ENCODE results near the gene GATAD1. TPM values are rescaled to one million over a fixed set of nuclear protein-coding genes. Genes with fewer than 3 reads are reported as not detected.
"Not testable (repeated sequence)": the region's sequence is repeated elsewhere in the genome, so short reads cannot be mapped to it uniquely, and the experiment has no call there.

Gene GATAD1
- total RNA-seq, 1 donor from 2014 or later: 35.8 TPM

- no peak for TF ChIP-seq CTCF (IDR thresholded peaks at IDR 0.05)
- Histone ChIP-seq H3K27me3 (no peaks in the 10 kb centered on the region), H3K36me3 (peaks cover 5% of the 10 kb centered on the region), H3K27ac (no peak overlapping the region), H3K4me3 (no peak overlapping the region), H3K4me1 (no peaks in the 10 kb centered on the region), H3K9me3 (no peaks in the 10 kb centered on the region)
- DNase-seq: no peak
- ATAC-seq: no peak
- intact Hi-C loops (cut with DNase I): no loop called here
These were observed 19.4 kb downstream of the GATAD1 start for GRCh38 chr7:92466682-92467081.

GRCh38 chr7:92468589-92468988, 21.3 kb downstream of the GATAD1 start:
- ATAC-seq; H3K9me3 ChIP-seq; H3K36me3 ChIP-seq; H3K4me3 ChIP-seq; H3K4me1 ChIP-seq; intact Hi-C loops (cut with DNase I); H3K27me3 ChIP-seq; DNase-seq; H3K27ac ChIP-seq: not testable (repeated sequence)

DNA sequence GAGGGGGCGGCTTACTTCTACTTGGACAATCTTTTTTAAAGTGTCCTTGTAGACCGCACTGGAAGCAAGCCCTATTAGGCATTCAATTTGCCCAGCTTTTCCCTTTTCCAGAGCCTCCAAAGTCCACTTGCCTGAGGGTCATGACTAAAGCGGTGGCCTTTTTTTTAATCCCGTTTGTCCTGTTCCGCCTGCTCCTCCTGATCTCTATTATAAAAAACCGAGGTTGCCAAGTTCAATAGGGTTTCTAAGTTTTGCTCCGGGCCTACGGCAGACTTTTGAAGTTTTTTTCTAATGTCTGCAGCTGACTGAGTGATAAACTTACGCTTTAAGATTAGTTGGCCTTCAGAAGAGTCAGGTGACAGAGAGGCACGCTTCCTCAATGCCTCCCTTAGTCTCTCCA, 26.7 kb downstream of the GATAD1 start:
- H3K27ac ChIP-seq; DNase-seq; intact Hi-C loops (cut with DNase I): not testable (repeated sequence)

GRCh38 chr7:92475261-92475770, 28.0 kb downstream of the GATAD1 start:
- H3K36me3 ChIP-seq; H3K9me3 ChIP-seq; ATAC-seq; H3K4me1 ChIP-seq; DNase-seq; intact Hi-C loops (cut with DNase I); H3K27ac ChIP-seq; H3K4me3 ChIP-seq; H3K27me3 ChIP-seq: not testable (repeated sequence)

More for the DNA sequence above, 26.7 kb downstream of the GATAD1 start:
- not testable (repeated sequence) for H3K4me3 ChIP-seq, H3K9me3 ChIP-seq, H3K4me1 ChIP-seq, H3K27me3 ChIP-seq, H3K36me3 ChIP-seq, ATAC-seq

- DNase-seq; H3K4me3 ChIP-seq; intact Hi-C loops (cut with DNase I); H3K27me3 ChIP-seq; H3K9me3 ChIP-seq; H3K36me3 ChIP-seq; H3K4me1 ChIP-seq; H3K27ac ChIP-seq; ATAC-seq: not testable (repeated sequence)
These were observed 28.7 kb downstream of the GATAD1 start for GRCh38 chr7:92475851-92476590.

DNA sequence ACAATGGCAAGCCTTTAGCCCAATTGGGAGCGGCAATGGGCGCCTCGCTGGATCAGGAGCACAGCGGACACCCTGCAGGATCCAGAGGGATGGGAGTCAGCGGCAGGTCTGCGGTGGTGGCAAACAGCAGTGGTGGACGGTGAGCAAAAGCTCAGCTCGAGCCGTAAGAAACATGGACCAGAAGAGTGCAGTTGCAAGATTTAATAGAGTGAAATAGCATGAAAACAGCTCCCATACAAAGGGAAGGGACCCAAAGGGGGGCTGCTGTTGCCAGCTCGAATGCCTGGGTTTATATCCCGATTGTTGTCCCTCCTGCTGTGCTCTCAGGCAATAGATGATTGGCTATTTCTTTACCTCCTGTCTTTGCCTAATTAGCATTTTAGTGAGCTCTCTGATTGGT, 30.4 kb downstream of the GATAD1 start, which contains the start of gene ERVW-1:
TSS of gene ERVW-1 (minus strand) at position 266 of the 400 bp plus-strand sequence. CDS start 7,565 bp downstream, outside the sequence.
- H3K4me3 ChIP-seq; DNase-seq; H3K27ac ChIP-seq; H3K27me3 ChIP-seq; intact Hi-C loops (cut with DNase I); ATAC-seq; H3K9me3 ChIP-seq; H3K36me3 ChIP-seq; H3K4me1 ChIP-seq: not testable (repeated sequence)

GRCh38 chr7:92478095-92478494, 30.8 kb downstream of the GATAD1 start:
- TF ChIP-seq CTCF (IDR thresholded peaks at IDR 0.05): no peak
- H3K36me3 ChIP-seq: no peaks in the 10 kb centered on the region
- DNase-seq: no peak

DNA sequence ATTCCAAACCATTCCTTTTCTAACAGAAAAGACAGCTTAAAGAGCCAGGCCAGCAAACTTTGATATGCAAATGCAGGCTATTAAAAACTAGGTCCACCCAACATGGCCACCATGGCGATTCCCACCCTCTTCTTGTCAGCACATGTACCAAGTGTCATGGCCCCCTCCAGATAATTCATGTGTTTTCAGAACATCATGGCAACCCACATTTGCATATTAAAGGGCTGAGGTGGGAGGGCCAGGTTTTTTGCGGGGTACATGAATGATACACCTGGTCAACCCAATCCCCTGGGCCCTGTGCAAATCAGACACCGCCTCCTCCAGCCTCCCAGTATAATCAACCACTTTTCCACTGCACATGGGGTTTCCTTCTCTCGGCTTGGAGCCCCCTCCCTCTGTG, 31.4 kb downstream of the GATAD1 start:
- H3K9me3 ChIP-seq: no peaks in the 10 kb centered on the region
- DNase-seq (no peak), ATAC-seq (no peak)
- no peaks in the 10 kb centered on the region for H3K27me3 ChIP-seq
- H3K4me1 ChIP-seq: no peaks in the 10 kb centered on the region
- intact Hi-C loops (cut with DNase I): no loop called here
- no peaks in the 10 kb centered on the region for H3K36me3 ChIP-seq
- TF ChIP-seq CTCF (IDR thresholded peaks at IDR 0.05): no peak
- no peak overlapping the region for H3K27ac ChIP-seq
- H3K4me3 ChIP-seq: no peak overlapping the region

More at GRCh38 chr7:92478095-92478494, 30.8 kb downstream of the GATAD1 start:
- Histone ChIP-seq H3K4me3 (no peak overlapping the region), H3K9me3 (no peaks in the 10 kb centered on the region), H3K27me3 (no peaks in the 10 kb centered on the region), H3K27ac (no peak overlapping the region), H3K4me1 (no peaks in the 10 kb centered on the region)
- ATAC-seq: no peak
- intact Hi-C loops (cut with DNase I): no loop called here

DNA sequence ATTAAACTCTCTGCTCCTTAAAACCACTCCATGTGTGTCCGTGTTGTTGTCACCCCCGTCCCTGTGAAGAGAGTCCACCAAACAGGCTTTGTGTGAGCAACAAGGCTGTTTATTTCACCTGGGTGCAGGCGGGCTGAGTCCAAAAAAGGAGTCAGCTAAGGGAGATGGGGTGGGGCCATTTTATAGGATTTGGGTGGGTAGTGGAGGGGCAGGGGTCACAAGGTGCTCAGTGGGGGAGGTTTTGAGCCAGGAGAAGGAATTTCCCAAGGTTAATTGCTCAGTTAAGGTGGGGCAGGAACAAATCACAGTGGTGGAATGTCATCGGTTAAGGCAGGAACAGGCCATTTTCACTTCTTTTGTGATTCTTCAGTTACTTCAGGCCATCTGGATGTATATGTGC, 31.9 kb downstream of the GATAD1 start:
- ATAC-seq; intact Hi-C loops (cut with DNase I): not testable (repeated sequence)

DNA sequence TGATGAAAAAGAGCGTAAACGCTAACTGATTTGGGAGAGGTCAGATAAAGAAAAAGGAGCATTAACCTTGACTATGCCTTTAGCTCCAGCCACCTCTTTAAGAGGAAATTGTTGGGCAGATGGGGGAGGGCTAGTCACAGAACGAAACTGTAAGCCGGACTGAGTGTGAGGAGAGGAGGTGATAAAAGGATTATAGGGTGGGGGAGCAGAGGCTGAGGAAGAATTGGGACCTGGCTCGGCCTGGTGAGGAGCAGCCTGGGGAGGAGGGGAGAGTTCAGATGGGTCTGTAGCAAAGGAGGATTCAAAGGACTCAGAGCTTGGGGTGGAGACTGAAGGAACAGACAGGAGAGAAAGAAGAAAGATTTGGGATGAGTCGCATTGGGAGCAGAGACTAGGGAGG, 36.3 kb downstream of the GATAD1 start:
- intact Hi-C loops (cut with DNase I); DNase-seq: not testable (repeated sequence)

More for the DNA sequence above, 31.9 kb downstream of the GATAD1 start:
- H3K9me3 ChIP-seq, H3K27ac ChIP-seq, H3K27me3 ChIP-seq, H3K4me3 ChIP-seq, H3K36me3 ChIP-seq, DNase-seq, H3K4me1 ChIP-seq: not testable (repeated sequence)

GRCh38 chr7:92484226-92484625, 36.9 kb downstream of the GATAD1 start:
- intact Hi-C loops (cut with DNase I); H3K27ac ChIP-seq; H3K4me1 ChIP-seq; H3K4me3 ChIP-seq; H3K9me3 ChIP-seq; H3K27me3 ChIP-seq; DNase-seq; ATAC-seq: not testable (repeated sequence)
- peaks cover 42% of the 10 kb centered on the region for H3K36me3 ChIP-seq

More for the DNA sequence above, 36.3 kb downstream of the GATAD1 start:
- H3K4me3 ChIP-seq, H3K9me3 ChIP-seq, H3K27ac ChIP-seq, ATAC-seq, H3K4me1 ChIP-seq, H3K27me3 ChIP-seq: not testable (repeated sequence)
- H3K36me3 ChIP-seq: peaks cover 36% of the 10 kb centered on the region
